Activated gamma-delta T cell treated with Interleukin-2 at 50 U/mL for 16 hours (primary cell): ENCODE data around the gene LPA.

ENCODE experiments used
- DNase-seq: peaks from one replicate; pipeline ENCODE4 v3.0.0-alpha.2; 2020

Gene LPA

GRCh38 chr6:160513836-160514235, 150.2 kb downstream of the LPA start:
- DNase-seq: no peak

DNA sequence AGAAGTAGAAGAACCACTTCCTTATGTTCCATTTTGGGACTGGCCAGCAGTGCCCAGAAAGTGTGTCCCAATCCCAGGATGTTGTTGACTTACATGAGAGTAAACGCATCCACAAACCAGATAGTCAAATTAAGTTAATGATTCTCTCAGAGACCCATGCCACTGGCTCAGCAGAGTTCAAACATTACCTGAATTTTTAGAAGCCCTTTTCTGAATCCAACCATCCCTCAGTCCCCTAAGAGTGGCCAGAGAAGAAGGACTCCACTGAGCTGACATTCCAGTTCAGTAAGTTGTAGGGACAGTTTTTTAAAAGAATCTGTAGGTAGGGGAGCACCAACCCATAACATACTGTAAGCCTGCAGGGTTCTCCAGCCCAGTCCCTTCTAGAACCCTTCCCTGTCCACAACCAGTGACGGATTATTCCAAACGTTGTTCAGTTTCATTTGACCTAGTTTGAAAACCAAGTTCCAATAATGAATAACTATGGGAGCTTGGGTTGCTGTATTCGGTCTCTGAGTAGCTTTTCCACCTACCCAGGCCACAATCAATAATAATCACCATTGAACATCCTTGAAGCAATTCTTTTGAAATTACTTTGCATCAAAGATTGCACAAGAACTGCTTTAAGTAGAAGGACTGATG, 153.0 kb downstream of the LPA start:
- no peak for DNase-seq

DNA sequence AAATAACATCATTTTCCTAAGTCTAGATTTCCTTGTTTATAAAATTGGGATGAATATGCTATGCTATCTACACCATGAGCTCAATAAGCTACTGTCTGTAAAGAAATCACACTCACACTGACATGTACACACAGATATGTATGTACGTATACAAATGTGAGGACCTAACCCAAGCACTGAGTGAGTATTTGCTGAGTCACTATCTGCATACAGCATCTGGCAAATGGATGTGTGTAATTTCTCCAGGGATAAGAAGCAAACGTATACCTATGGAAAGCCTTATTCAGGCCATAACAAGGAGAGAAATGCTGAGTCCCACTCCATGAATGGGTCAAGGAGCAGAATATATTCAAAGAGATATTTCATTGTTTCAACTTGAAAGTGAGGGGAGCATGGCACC, 153.9 kb downstream of the LPA start:
- no peak for DNase-seq

DNA sequence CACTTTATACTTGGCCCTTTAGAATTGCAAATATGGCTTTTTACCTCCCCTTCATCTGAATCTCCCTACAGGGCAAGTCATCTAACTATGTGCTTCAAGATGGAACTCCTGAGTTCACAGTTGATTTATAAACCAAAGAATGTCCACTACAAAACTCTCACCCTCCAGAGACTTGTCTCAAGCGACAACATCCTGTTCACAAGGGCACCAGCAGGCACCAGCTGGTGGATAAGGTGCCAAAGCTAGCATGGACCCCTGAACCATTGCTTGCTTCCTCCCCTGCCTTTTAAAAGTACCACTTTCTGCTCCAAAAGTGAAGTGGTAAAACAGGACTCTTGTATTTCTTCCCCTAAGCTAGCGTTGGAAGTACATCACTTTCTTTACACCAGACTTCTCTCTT, 154.5 kb downstream of the LPA start:
- no peak for DNase-seq

DNA sequence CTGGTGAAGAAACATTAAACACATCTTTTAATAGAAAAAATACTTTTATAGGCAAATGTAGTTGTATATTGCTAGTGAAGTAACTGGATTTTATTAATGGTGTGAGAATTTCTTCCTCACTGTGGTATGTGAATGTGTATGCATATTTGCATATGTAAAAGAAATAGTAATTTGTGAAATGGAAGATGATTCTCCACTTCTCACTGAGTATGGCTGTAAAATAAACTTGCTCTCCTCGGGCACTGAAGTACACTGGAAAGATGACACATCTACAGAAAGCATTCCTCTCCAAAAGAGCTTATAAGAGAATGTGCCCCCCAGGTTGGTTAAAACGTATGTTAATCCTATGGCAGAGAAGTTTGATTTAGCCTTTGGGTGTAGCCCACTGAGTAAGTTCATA, 155.5 kb downstream of the LPA start:
- DNase-seq: no peak

GRCh38 chr6:160507420-160507819, 156.7 kb downstream of the LPA start:
- no peak for DNase-seq

- DNase-seq: no peak
Measured at GRCh38 chr6:160505970-160506369, 158.1 kb downstream of the LPA start.

GRCh38 chr6:160500639-160501038, 163.4 kb downstream of the LPA start:
- no peak for DNase-seq

- DNase-seq: no peak
Measured at GRCh38 chr6:160494576-160494975, 169.5 kb downstream of the LPA start.

GRCh38 chr6:160489091-160489490, 175.0 kb downstream of the LPA start:
- DNase-seq: no peak

DNA sequence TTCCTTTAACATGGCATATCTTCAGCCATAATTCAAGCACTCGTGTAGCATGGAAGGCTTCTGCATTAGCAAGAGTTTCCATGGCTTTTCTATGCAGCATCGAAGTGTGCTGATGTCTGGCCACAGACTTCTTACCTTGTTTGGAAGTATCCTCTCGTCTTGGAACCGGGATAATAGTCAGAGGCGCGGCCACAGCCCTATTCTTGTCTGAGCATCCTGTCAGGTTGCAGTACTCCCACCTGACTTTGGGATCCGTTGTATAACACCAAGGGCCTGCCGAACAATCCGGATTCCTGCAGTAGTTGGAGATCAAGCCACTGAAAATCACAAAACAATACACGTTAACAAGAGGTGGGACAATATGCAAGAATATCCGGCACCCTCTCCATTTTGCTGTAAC, 177.0 kb downstream of the LPA start:
- DNase-seq: no peak
